HG03064 (cell line): ENCODE measurements around the gene FAM50B.
"Not testable (repeated sequence)": the region's sequence is repeated elsewhere in the genome, so short reads cannot be mapped to it uniquely, and the experiment has no call there.

ENCODE experiments used
- ATAC-seq: cut with Tn5 transposase; IDR thresholded peaks from one replicate; pipeline ENCODE4 v1.9.1; 2021; ENCODE audit warnings: low read depth; ENCODE audit not compliant: unreplicated experiment

The FAM50B gene

DNA sequence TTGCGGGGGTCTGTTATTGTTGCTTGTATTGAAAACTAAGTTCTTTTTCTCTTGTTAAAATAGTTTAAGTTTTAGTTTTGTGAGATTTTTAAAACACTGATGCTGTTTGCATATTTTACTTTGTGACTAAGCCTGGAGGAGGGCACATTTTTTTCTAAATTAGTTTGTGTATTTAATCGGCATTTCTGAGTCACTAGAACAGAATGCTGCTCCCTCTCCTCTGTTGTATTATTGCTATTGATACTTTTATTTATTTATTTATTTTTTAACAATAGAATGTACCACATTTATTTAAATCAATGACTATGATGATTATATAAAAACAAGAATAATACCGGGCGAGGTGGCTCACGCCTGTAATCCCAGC lies 5.1 kb upstream of the FAM50B start:
- no peak for ATAC-seq

DNA sequence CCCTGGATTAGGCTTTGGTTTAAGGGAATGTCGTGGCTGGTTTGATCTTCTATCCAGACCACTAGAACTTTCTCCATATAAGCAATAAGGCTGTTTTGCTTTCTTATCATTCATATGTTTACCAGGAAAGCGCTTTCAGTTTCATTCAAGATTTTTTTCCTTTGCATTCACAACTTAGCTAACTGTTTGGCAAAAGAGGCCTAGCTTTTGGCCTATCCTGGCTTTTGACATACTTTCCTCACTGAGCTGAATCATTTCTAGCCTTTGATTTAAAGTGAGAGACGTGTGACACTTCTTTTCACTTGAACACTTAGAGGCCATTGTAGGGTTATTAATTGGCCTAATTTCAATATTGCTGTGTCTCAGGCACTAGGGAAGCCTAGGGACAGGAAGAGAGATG lies 1.7 kb upstream of the FAM50B start:
- ATAC-seq = no peak

DNA sequence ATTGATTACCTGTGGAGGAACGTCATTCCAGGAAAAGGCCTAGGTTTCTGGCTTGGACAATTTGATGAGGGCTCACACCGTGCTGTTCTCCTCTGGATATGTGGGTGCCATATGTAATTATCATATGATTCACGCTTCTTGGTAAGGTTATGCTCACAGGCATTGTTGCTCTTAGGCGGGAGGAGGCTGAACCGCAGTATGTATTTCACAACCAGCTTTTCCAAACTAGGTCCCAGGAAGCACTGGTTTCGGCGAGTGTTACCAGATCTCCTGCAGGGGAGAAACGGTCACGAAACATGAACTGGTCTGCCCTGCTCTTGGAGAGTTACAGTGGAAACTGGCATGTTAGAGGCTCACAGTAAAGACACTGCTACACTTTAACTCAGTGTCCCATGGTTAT lies 793 bp upstream of the FAM50B start:
- no peak for ATAC-seq

DNA sequence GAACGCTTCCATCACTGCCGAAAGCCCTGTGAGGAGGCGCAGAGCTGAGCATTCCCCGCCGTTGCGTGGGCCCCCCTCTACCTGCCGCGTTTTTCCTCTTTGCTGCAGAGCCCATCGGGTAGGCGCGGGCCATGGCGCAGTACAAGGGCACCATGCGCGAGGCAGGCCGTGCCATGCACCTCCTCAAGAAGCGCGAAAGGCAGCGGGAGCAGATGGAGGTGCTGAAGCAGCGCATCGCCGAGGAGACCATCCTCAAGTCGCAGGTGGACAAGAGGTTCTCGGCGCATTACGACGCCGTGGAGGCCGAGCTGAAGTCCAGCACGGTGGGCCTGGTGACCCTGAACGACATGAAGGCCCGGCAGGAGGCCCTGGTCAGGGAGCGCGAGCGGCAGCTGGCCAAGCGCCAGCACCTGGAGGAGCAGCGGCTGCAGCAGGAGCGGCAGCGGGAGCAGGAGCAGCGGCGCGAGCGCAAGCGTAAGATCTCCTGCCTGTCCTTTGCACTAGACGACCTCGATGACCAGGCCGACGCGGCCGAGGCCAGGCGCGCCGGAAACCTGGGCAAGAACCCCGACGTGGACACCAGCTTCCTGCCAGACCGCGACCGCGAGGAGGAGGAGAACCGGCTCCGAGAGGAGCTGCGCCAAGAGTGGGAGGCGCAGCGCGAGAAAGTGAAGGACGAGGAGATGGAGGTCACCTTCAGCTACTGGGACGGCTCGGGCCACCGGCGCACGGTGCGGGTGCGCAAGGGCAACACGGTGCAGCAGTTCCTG lies 693 bp downstream of the FAM50B start:
- no peak for ATAC-seq

DNA sequence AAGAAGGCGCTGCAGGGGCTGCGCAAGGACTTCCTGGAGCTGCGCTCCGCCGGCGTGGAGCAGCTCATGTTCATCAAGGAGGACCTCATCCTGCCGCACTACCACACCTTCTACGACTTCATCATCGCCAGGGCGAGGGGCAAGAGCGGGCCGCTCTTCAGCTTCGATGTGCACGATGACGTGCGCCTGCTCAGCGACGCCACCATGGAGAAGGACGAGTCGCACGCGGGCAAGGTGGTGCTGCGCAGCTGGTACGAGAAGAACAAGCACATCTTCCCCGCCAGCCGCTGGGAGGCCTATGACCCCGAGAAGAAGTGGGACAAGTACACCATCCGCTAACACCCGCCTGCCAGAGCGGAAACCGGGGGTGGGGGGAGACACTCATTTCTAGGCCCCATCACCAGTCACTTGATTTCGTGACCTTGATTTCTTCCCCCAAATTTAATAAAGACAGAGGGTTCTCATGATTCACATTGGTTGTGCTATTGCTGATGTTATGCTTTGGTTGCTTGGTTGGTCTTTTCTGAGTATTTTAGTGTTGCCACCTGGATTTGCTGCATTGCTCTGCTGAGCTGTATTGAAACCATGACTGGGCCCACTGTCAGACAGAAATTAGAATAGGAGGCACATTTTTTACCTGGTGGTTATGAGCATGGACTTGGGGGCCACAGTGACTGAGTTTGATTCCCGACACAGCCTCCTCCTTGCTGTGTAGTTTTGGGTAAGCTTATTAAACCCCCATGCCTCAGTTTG lies 1.5 kb downstream of the FAM50B start:
- ATAC-seq = no peak

DNA sequence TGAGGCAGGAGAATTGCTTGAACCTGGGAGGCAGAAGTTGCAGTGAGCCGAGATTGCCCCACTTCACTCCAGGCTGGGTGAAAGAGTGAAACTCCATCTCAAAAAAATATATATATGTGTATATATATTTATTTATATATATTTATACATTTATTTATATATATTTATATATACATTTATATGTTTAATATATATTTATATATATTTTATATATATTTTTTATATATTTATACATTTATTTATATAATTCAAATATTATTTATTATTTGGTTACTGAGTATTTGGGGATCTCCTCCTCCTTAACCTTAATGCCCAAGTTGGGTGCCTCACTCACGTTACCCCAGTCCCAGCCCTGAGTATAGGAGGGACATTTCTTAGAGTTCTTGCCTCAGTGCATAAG lies 2.7 kb downstream of the FAM50B start:
- ATAC-seq = no peak

DNA sequence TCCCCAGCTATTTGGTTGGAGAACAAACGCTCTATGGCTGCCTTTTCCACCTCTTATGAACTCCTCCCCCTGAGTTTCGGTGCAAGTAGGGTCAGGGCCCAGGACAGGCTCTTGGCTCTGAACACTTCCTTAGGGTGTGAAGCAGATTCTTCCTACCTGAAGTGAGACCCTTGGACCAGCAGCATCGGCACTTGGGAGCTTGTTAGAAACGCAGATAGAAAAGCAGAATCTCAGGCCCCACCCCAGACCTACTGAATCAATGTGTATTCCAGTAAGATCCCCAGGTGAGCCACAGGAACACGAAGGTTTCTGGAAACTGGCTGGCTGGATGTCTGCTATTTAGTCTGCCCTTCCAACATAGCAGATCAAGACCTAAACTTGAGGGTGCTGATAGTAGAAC lies 3.2 kb downstream of the FAM50B start:
- ATAC-seq = no peak

DNA sequence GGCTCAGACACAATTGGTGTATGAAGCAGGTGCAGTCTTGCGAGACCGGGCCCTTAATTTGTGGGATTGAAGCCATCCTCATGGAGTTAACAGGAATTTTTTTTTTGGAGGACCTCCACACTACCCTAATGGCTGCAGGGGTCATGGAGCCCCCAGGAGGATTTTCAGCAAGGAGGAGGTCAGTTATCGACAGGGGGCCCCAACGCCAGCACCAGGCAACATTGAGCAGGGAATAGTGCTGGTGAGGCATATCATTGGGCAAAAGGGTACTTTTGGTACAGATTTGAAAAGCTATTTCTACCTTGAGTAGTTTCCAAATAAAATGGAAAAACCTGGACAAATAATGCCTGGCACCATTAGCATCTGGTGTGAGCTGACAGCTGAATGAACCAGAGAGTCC lies 6.7 kb downstream of the FAM50B start:
- ATAC-seq = no peak

DNA sequence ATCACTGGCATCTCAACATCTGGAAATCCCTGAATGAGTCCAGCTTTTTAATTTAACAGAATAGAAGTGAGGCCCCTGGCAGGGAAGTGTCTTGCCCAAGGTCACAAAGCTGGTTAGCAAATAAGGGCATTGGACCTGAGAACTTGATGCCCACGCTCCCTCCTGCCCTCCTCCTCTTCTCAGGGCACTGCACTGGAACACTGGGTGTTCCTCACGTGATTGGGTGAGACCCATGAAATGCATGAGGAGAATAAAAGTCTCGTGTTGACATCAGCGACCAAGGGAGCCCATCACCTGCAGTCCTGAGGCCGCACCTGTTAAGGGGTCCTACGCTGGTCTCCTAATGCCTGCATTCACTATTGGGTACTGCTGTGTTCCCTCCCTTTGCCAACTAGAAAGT lies 7.4 kb downstream of the FAM50B start:
- ATAC-seq = no peak

DNA sequence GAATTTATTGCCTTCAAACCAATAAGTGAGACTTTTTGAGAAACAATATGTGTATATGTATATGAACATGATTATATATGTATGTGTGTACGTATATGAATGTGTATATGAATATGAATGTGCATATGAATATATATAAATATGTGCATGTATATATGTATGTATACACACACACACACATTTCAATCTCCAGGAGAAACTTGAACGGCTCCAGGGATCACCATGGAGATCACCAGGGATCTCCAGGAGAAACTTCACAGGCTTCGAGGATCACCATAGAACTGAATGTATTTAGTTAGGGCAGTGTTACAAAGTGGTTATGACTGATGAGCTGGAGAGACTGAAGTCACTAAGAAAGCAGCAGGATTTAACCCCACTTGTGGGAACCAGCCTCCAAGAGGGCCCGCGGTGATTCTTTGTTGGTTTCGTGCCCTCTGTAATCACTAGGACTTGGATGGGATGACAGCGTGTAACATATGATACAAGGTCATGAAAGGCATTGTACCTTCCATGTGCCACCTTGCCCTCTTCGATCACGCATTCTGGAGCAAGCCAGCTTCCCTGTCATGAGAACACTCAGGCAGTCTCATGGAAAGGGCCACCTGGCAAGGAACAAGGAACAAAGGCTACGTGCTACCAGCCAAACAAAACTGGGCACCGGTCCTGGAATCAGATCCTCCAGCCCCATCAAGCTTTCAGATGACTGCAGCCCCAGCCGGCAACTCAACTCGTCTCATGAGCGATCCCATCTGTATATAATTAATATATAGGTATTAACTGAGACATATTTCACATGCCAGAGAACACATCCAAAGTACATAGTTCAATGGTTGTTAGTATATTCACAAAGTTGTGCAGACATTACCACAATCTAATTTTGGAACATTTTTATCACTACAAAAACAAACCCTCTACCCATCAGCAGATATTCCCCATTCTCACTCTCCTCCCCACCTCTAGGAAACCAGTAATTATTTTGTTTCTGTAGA lies 8.6 kb downstream of the FAM50B start:
- no peak for ATAC-seq

DNA sequence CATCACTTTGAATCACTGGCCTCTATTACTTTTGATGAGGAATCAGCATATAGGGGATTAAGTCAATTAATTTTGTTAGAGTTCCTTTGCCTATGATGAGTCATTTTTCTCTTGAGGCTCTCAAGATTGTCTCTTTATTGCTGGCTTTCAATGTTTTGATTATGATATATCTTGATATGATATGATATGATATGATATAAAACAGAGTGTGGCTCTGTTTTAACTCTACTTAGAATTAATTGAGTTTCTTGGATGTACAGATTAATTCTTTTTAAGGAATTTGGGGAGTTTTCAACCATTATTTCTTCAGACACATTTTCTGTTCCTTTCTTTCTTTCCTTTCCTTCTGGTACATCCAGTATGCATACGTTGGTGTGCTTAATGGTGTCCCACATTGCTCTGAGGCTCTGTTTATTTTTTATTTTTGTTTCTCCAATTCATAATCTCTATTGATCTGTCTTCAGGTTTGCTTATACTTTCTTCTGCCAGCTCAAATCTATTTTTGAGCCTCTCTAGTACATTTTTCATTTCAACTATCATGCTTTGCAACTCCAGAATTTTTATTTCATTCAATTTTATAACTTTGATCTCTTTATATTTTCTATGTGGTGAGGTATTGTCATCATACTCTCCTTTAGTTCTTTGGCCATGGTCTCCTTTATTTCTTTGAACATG lies 10.8 kb downstream of the FAM50B start:
- ATAC-seq = no peak

DNA sequence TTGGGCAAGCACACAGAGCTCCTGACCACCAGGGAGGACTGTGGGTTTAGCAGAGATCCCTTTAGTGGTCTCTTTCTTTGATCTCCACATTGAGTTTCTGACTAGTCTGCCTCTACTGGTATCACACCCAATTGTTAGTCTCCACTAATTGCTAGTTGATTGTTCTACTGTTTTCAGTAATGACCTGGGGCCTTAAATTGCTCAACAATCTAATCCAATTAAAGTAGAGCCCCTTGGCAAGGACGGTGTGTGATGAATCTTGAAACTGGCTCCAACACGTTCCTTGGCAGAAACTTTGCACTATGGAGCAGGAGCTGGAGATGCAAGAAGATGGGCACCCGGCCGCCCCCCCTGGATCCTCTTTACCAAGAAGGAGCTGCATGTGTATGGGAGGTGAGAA lies 12.3 kb downstream of the FAM50B start:
- ATAC-seq = no peak

DNA sequence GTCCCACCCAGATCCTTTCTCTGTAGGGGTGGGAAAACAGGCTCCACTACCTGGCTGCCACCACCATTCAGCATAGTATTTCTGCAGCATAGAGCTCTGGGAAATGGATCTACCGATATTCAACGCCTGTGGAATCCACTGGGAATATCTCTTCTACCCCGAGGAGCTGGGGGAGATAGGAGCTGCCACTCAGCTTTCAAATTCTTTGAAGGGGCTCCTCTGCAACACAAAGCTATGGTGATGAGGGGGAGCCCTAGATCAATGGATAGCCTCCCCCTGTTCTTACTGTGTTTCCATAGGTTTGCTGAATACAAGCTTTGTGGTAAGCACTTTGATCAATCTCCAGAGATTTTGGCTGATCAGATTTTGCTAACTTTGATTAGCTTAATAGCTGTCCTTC lies 12.9 kb downstream of the FAM50B start:
- ATAC-seq = no peak

DNA sequence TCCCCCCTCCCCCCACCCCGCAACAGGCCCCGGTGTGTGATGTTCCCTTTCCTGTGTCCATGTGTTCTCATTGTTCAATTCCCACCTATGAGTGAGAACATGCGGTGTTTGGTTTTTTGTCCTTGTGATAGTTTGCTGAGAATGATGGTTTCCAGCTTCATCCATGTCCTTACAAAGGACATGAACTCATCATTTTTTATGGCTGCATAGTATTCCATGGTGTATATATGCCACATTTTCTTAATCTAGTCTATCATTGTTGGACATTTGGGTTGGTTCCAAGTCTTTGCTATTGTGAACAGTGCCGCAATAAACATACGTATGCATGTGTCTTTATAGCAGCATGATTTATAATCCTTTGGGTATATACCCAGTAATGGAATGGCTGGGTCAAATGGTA lies 14.1 kb downstream of the FAM50B start:
- not testable (repeated sequence) for ATAC-seq

DNA sequence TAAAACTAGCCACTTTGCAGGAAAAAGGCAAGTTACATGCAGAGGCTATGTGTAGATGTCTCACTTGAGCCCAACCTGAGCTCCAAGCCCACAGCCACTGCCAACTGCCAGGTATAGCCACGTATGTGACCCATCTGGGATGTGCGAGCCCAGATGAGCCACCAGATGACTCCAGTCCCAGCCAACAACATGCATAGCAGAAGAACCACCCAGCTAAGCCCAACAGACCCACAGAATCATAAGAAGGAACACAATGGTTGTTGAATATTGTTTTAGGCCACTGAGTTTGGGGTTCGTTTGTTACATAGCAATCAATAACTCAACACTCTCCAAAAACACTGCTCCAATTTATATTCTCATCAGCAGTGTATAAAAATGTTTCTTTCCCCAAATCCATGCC lies 16.3 kb downstream of the FAM50B start:
- no peak for ATAC-seq

DNA sequence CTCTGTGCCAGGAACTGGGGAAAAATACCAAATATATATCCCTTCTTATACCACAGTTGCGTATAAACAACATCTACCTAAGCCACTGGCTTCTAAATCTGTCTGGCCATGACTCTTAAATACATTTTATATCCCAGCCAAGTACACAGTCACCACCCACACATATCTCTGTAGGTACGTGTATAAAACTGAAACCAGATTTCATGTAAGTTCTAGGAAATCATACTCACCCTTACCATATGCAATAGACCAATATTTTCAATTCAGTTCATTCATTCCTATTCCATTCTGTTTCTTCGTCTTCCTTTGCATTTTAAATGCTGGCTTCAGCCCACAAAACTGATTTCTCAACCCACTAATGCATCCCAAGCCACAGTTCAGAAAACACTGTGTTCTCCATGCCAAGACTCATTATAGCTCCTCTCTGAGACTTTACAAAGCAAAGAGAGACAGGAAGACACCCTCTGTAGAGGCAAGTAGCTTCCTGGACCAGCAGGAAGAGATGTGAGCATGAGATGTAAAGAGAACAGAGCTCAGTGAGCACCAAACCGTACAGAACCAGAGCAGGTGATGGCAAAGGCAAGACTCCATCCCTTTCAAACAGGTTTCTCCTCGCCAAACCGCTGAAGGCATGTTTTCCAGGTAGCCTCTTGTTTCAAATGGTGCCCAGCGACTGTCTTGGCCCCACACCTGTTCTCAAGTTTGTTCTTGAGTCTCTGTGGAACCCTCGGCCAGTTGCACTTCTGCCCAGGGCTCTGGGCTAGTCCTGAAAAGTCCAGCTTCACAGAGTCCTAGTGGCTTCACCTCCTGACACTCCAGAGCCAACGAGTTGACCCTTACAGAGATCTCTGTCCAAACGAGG lies 18.7 kb downstream of the FAM50B start:
- no peak for ATAC-seq

DNA sequence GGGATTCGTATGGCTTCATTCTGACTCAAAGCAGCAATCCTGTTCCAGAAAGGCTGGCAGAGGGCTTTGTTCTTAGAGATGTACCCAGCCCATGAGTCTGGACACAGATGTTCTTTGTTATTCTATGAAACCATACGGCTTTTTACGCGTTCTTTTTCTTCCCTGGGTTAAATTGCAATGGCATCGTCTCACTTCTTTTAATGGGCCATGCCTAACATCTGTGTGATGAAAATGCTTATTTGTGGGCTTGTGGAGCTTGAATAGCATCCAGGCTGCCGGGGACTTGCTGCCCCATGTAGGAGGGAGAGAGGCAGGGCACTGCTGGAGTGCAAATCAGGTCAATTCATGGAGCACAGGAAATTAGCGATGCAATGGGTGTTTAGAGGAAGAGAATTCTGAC lies 19.4 kb downstream of the FAM50B start:
- no peak for ATAC-seq

DNA sequence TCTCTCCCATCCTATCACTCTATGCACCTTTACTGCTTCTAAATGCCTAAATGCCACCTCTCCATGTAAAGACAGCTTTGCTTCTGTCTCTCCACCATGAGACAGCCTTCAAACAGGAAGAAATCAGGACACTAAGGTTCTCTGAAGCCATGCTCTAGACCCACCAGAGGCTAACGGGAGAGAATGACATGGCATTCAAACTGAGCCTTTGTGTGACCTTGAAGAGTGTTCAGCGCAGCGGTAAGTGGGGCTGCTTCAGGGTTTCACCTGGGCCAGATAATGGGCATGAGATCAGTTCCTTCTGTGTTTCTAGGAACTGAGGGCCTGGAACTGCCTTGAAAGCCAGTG lies 20.1 kb downstream of the FAM50B start:
- no peak for ATAC-seq

DNA sequence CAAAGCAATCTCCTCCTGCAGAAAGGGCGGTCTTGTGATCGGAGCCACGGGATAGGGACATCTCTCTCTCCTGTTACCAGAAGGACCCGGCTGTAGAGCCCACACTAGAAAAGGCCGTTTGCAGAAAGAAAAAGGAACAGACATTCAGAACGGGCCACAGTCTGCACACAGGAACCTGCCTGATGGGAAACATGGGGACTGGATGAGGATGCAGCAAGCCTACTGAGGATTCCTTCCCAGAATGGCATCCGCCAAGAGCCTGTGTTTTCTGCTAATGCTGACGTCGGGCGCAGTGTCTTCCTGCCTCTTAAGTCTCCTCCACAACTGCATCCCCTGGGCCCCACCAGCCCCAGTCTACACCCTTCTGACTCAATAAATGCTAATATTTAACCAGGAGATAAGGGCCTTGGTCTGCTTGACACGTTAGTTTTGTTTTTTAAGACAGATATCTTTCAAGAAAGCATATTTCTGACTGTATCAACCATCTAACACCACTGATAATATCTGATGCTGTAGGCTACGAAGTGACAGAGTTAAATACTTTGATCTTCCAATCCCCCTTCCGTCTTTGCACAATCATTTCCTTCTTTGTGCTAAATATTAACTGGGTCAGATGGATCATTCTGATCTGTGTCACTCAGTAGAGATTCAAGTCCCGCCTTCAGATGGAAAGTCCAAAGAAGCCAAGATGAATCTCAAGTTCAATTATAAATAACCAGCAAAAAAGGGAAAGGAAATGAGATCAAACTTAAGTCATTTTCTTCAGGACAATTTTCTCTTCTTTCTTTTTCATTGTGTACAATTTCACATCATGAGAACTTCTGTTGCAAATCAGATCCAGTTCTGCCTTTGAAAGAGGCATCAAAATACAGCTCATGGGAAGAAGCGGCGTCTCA lies 20.7 kb downstream of the FAM50B start:
- ATAC-seq = no peak
